CD4-positive, alpha-beta T cell treated with Interleukin-21 for 1 hour (primary cell): ENCODE measurements around the gene ADGRV1.
A peak's percentile ranks its signal among the peaks of the same experiment; 100 is the strongest.

ENCODE experiments used
- DNase-seq: peaks from one replicate; pipeline ENCODE4 v3.0.0-alpha.2; 2020

ADGRV1 gene

DNA sequence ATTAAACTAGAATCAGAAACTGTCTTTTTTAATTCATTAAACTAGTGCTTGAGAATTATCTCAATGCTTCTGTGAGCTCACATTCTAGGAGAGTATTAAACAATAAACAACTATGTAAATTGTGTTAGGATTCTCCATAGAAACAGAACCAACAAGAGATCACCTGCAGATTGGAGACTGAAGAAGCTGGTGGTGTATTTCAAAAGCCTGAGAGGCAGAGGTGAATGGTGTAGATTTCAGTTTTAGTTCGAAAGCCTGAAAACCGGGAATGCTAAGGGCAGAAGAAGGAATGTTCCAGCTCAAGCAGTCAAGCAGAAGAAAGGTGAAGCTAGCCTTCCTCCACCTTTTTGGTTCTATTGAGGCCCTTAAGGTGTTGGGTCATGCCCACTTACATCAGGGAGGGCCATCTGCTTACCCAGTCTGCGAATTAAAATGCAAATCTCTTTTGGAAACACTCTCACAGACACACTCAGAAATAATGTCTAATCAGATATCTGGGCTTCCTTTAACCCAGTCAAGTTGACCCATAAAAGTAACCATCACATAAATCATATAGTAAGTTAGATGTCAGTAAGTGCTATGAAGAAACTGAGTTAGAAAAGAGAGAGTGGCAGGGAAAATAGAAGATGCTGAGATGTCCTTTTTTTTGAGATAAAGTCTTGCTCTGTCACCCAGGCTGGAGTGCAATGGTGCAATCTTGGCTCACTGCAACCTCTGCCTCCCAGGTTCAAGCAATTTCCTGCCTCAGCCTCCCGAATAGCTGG is 533.1 kb downstream of the ADGRV1 start:
- DNase-seq, result no peak

DNA sequence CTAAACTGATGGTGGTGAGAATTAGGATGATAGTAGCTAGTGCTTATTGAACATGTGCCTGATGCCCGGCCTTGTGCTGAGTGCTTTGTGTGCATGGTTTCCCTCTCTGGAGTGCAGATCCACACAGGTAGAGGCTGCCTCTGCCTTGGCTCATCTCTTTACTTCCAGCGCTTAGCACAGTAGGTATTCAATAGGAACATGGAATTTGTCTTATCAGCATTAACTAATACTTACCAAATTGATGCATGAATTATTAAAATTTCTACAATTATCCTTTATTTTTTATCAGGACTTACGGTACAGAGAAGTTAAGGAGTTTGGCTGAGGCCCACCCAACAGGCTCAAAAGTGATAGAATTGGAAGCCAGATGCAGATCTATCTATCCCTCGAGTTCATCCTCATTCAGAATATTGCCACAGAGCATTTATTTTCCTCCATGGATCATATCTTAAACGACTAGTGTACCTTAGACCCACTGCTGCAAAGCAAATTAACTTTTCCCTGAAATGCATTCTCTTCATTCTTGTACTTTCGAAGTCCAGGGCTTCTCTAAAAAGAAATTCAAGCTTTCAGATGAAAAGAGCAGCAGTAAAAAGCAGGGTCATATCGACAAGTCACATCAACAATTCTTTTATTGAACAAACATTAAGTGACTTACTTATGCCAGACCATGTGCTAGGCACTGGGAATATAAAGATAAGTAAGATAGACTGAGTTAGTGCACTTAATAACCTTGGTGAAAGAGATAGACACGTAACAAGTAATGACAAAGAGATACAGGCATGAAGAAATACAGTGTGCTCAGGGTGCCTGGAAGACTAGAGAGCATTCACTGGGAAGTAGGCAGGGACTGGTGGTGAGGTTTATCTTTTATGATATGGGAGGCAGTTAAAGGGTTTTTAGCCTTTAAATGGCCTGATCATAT is 534.5 kb downstream of the ADGRV1 start:
- no peak for DNase-seq

DNA sequence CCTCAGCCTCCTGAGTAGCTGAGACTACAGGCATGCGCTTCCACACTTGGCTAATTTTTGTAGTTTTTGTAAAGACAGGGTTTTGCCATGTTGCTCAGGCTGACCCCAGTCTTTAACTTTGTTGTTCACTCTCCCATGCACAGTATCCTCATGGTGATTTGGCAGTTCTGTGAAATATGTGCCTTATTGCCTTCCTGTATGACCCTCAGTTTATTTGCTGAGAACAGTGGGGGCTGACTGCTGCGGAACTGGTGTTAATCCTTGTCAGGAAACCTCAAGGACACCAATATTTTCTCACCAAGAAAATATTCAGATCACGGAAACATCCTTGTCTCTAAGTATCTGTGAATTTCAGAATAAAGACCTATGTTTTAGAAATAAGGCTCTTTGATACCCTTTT is 536.7 kb downstream of the ADGRV1 start:
- DNase-seq, result no peak

DNA sequence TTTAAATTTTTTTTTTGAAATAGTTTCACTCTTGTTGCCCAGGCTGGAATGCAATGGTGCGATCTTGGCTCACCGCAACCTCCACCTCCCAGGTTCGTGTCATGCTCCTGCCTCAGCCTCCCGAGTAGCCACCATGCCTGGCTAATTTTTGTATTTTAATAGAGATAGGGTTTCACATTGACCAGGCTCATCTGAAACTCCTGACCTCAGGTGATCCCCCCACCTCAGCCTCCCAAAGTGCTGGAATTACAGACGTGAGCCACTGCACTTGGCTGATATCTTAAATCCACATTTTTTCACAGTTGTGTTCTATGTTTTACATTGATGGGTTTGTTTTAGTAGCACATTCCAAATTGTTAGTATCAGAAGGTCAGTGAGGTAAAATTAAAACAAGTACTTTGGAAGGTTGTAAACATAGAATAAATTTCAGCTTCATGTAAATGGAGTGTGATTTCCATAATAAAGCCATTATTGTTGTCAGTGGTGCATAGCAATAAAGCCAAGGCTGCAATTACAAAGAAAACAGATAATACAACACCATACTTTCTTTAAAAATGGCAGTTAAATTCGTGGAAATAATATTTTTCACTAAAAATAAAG is 537.3 kb downstream of the ADGRV1 start:
- no peak for DNase-seq

DNA sequence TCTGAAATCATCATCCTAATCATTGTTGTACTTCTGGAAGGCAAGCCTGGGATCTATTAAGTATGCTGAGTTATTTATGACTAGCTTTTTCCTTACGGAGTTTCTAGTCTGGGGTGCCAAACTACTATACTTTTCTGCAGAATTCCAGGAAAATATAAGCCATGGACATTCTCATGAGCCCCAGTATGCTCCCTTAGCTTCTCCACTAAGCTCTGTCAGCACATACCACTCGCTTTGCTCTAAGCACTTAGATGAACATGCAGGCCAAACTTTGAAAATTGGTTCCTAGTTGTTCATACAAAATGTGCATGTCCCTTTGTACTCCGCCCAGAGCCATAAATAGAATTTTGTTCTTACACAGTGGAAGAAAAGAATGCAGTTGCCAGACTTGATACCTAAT is 539.9 kb downstream of the ADGRV1 start:
- DNase-seq, result no peak

DNA sequence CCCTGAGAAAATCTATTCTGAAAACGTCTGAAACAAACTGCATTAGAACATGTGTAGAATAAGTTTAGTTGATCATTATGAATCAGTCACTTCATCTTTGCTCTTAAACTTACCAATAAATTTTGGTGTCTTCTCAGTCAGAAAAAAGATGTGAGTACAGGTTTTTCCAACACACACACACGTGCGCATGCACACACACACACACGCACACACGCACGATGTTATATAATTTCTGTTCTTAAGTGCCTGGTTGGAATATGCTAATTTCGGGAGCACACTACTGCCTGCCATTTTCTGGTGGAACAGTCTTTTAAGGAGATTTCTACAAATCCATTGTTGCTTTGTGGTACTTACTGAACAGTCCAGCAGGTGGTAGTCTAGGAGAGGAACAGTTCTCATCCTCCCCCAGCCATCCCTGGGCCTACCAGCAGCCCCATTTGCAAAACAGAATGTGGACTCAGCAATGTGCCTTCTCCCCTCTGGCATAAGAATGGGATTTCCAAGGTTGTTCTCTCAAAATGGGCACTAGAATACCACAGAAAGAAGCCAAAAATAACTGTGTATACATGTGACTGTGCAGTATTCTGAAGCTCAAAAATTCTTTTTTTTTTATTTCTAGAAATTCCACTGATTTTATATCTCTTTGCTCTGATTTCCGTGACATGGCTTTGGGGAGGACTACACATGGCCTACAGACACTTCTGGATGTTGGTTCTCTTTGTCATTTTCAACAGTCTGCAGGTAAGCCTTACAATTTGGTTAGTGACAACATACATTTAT is 543.2 kb downstream of the ADGRV1 start:
- DNase-seq, result peak; percentile 48

DNA sequence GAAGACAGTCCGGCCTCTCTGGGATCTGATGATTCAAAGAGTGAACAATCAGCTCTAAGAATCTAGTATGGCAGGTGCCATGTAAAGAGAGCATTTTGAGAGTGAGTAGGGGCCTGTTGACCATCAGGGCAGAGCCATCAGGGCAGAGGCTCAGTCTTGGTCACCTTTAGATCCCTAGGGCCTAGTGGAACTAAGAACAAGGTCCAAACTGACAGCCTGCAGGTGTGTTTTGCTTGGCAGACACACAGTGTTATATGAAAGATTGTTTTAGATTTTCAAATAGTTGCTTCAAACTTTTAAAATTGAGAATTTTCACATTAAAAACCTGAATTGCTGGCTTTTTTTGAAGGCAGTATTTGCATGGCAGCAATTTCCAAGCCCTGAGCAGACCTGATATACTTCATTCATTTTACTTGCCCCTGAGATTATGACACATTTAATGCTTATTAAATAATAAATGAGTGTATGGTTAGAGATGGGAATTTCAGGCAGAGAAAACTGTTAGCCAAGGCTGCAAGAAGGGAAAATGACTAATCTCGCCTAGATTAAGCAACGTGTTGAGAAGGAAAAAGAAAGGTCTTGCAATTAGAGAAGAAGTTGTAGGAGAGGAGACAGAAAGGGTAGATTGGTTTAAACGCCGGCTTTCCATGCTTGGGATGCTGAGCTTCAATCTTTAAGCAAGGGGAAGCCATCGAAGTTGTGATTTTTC is 544.9 kb downstream of the ADGRV1 start:
- no peak for DNase-seq

DNA sequence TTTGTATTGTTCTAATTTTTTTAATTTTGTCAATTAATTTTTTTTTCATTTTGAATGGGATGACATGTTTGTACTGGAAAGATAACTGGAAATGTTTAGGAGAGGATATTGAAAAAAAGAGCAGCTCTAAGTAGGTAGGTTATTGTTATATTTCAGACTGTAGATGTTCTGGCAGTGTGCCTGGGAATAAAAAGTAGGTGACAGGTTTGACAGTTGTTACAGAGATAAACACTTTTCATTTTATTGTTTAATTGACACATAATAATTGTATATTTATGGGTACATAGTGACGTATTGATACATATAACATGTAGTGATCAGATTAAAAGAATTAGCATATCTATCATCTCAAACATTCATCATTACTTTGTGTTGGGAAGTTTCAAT is 545.5 kb downstream of the ADGRV1 start:
- no peak for DNase-seq

DNA sequence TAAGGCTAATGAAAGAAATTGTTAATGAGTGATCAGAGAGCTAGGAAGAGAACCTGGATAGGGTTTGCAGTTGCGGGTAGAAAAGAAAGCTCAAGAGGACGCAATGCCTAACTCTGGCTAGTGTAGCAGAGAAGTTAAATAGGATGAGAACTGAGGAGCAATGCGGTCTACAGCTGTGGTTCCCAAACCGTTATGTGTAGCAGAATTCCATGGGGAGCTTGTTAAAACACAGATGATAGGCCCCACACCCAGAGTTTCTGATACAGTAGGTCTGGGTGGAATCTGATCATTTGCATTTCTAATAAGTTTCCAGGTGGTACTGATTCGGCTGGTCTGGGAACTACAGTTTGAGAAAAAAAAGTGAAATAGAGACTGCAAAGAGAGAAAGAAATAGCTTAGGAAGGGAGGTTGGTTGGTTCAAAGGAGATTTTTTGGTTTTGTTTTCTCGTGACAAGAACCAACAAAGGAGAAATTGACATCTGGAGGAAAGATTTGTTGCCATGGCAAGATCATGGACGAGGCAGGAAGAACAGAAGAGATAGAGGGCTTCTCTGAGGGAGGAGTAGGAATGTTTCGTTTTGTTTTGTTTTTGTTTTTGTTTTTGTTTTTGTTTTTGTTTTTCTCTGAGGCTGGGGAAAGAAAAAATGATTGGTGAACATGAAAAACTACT is 548.4 kb downstream of the ADGRV1 start:
- DNase-seq, result no peak

DNA sequence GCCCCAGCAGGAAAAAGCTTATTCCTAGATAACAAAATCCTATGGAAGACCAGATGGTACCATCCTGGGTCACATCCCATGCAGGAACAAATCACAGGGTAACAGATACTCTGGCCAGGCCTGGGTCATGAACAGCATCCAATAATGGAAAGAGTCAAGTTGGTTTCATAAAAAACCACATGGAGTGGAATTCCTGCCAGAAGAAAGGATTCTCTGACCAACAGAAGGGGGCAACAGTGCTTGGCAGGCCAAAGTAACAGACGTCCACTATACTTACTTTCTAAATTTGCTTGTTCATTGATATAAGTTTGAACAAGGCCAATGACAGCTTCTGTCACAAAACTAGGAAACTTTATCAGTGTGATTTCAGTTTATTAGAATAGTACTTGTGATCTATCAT is 551.0 kb downstream of the ADGRV1 start:
- no peak for DNase-seq

DNA sequence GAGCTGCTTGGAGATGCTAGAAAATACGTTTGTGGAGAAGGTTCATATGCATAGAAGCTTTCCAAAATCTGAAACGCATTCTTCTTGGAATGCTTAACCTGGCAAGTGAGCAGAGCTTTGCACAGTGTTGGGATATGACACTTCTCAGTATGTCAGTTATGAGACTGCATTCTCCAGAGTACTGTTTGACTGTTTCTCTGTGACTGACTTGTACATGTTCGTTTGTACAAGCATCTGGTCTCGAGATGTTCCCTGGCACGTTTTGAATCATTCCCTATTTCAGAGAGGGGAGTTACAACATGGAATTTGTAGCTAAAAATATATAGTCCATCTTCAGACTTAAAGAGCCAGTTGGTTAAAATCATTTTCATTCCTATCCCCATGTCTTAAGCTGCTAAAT is 552.1 kb downstream of the ADGRV1 start:
- DNase-seq, result no peak

DNA sequence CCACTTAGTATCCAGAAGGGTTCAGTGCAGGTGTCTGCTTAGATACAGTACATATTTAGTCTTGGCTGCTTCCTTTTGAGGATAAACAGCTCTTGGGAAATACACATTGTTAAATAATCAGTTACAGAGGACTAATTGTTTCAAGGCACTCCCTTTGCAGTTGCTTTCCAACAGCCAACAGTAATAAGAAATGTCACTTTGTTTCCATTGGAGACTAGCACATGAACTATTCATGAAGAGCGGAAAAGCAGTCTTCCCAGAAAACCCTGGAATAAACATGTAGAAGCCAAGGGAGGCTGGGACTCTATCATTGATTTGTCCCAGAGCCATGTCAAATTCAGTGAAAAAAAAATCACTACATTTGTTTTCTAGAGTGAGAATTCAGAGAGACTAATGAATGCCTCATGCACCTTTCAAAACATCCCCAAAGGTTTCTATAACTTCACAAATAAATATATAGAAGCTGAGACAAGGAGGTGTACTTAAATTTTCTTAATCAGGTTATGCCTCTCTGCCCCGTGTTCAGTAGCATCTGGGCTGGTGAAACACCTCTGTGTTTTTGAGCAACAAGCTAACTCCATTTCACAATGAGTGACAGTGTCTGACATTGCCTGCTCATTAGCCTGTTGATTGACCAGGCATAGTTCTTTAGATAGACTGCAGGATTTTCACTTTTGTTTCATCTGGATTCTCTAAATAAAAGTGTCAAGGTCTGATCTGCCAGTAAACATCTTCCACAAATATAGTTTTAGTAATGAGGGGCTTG is 553.1 kb downstream of the ADGRV1 start:
- no peak for DNase-seq

DNA sequence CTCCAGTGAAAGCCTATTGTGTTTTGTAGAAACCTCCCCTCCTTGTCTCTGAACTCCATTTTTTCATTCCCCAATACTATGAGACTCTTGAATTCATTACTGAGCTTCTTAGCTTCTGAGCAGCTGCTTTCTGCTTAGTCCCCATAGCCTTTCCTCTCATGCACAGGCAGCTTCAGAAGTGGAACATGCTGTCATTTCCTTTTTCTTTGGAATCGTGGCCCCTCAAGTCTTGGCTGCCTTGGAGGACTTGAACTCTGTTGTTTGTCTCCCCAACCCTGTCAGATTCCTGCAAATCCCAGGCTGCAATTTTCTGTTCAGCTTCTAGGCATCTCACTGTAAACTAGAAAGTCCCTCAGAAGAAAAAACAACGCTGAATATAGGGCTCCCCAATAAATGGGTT is 556.1 kb downstream of the ADGRV1 start:
- no peak for DNase-seq

DNA sequence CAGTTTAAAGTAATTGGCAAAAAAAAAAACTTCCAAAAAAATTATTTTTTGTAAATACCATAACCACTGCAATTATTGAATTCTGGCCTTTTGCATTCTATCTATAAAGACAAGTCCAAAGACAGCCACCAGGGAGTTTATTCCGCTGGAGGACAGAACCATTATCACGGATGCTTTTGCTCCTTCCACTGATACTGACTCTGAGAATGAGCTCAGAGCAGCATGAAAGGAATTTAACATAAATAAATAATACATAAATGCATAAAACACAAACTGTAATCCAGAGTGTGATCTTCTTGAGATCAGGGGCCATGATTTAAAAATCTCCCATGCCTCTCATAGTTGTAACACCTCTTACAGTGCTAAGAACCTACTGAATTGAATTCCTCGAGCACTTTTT is 559.8 kb downstream of the ADGRV1 start:
- no peak for DNase-seq

DNA sequence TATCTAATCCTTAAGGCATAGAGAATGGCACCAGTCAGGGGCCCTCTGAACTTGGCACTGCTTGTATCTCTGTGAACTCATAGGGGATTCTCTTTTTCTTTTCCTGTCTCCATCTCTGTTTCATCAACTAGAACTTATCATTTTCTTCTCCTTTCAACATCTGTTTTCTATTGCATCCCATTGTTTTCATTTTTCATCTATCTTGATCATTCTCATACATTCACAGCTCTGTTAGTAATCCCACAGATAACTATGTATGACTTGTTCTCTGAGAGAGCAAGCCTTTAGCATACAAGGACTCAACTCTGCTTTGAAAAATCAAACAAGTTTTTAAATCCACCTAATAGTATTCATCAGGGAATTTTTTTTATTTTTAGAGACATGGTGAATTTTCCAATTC is 560.2 kb downstream of the ADGRV1 start:
- DNase-seq, result no peak

DNA sequence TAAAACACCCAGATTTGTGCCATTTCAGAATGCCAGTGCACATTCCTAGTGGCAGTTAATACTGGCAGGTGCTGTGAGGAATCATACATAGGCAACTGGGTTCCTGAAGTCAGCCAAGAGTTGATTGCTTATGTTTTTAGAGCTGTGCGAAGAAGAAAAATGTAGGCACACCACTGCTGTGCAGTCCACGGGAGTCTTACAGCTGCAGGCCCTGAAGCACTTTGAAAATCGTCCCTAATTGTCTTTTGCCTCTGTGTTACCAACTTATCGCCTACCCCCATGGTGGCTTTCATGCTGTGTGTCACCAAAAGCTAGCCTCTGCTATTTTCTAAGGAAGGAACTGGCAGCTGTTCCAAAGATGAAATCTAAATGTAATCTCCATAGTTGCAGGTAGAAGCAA is 560.6 kb downstream of the ADGRV1 start:
- DNase-seq, result no peak

DNA sequence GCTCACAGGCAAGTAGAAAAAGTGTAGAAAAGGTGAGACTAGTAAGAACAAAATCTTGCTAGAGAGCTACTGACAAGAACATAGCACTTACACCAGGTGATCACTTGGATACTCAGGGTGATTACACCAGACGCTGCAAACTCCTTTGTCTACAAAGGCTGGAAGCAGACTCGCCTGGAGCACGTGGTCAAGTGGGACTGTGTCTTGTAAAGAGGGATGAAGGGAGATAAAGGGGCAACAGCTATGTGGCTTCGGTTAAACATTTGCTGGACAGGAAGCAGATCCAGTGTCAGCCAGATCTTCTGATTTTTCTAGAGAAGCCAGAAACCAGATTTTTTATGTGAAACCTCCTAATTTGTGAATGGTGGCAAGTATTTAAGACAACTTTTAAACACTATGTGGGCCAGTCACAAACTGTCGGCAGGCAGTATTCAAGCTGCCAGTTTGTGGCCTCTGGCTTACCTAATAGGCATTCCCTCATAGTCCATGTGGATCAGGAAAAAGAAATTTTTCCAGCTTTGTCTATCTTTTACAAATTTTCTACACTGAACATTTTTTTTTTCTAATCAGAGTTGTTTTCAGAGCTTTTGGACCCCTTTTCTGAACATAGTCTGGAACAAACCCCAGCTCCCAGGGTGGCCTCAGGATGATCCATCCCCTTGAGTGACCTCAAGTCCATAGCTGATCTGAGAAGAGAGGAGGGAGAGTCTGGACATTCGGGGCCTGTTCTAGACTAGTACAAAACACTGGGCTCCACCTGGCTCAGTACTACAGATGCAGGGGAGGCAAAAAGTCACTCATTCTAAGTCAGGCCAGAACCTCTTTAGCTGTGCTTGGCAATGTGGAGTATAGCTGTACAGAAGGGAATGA is 561.6 kb downstream of the ADGRV1 start:
- DNase-seq, result no peak

DNA sequence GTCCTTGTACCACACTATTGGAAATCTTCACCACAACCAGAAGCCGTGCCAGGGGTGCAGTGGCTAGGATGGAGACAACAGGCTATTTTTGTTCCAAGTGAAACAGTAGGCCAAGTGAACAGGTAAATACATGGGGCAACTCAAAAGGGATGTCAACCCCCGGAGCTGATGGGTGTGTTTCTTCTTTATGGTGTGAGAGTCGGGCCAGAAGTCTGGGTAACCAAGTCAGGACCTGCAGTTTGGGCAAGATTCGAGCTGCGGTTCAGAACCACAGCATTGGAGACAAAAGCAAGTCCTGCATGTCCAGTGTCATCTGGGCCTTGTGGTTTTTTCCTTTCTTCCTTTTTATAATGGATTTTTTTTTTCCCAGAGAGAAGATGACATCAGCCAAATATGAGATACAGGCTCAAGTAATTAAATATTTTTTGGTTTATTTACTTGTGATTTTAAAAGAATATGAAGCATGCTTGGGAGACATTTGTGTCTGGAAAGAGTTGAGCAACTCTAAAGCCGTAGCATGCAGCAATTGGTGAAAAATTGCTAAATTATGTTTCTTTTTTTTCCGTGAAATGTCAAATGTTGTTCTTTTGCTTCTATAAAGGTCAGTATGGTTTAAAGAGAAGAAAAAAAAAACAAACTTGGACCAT is 562.9 kb downstream of the ADGRV1 start:
- no peak for DNase-seq

DNA sequence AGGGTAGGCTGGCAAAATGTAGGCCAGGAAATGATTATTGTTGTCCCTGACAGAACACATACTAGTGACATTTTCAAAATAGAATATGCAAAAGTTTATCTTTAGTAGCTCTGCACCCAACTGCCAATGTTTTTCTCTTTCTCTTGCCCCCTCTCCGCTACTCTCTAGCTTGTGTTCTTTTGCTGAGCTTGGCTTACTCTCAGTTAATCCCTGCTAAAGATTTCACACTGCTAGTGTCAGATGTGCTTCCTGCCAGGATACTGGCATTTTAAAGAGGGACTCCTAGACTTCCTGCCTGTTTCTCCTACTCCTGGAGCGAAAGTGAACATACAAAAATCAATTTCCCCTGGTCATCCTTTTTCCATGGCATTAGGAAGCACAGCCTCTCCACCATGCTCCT is 564.1 kb downstream of the ADGRV1 start:
- no peak for DNase-seq
